Placental pericyte (primary cell): ENCODE data around the gene COX7A2L. TPM values are rescaled to one million over a fixed set of nuclear protein-coding genes. Genes with fewer than 3 reads are reported as not detected.

Experiments
- total RNA-seq: library from RNA; depleted of rRNA; stranded (reverse); fragments of >200 nt; gene quantifications from 2 replicates; pipeline ENCODE4 v1.2.3, GENCODE V29; 2012

COX7A2L gene
- 156 and 242 TPM in 2 replicates for total RNA-seq

GRCh38 chr2:42360890-42361727 lies at the start of gene COX7A2L:
TSS of gene COX7A2L (minus strand) at chr2:42361217. CDS start at chr2:42361161, 56 bp downstream.

Other genes with a start within 250 kb of the COX7A2L start
- gene EML4, start 191.9 kb downstream of the COX7A2L start, total RNA-seq, result 60.6 and 63.9 TPM in 2 replicates
- not detected in 2 replicates for gene KCNG3, start 132.8 kb upstream of the COX7A2L start, total RNA-seq
- 23.3 and 32.4 TPM in 2 replicates for gene MTA3, start 207.4 kb upstream of the COX7A2L start, total RNA-seq